ENCODE data around the gene PPM1E. TPM values are rescaled to one million over a fixed set of nuclear protein-coding genes. Genes with fewer than 3 reads are reported as not detected.
"Not testable (repeated sequence)": the region's sequence is repeated elsewhere in the genome, so short reads cannot be mapped to it uniquely, and the experiment has no call there.

PPM1E gene
- total RNA-seq, 2 experiments from 2014 or later = 0.03 TPM; not detected in 1

- no peak overlapping the region for H3K27ac Mint-ChIP-seq
- H3K36me3 Mint-ChIP-seq (ENCODE audit: low read depth) = peaks cover 4% of the 10 kb centered on the region
- H3K4me3 Mint-ChIP-seq = no peak overlapping the region
- peaks cover 44% of the 10 kb centered on the region for H3K27me3 Mint-ChIP-seq
- POLR2A ChIA-PET = interaction anchor here (1.2 kb wide), 1 partner anchor 122 kb away, joined by 3 read pairs; no protein-coding TSS in a partner anchor
- no peaks in the 10 kb centered on the region for H3K9me3 Mint-ChIP-seq
- peaks cover 11% of the 10 kb centered on the region for H3K4me1 Mint-ChIP-seq
- CTCF ChIA-PET = no interaction called here
- no peak for DNase-seq
Measured at GRCh38 chr17:58753026-58753425, 2.6 kb upstream of the PPM1E start.

- ChIA-PET POLR2A (interaction anchor here (1.0 to 3.5 kb wide), 2 partner anchors 124 to 156 kb away, joined by 3 to 26 read pairs; no protein-coding TSS in a partner anchor), CTCF (interaction anchor here (1.8 kb wide), 1 partner anchor 251 kb away, joined by 4 read pairs; no protein-coding TSS in a partner anchor)
- H3K4me1 Mint-ChIP-seq = peaks cover 11% of the 10 kb centered on the region
- H3K27ac Mint-ChIP-seq = no peak overlapping the region
- peaks cover 4% of the 10 kb centered on the region for H3K36me3 Mint-ChIP-seq (ENCODE audit: low read depth)
- peak overlapping the region; percentile 68 for H3K4me3 Mint-ChIP-seq
- no peaks in the 10 kb centered on the region for H3K9me3 Mint-ChIP-seq
- H3K27me3 Mint-ChIP-seq = peaks cover 58% of the 10 kb centered on the region
- DNase-seq = no peak
Measured at GRCh38 chr17:58755269-58755576, 431 bp upstream of the PPM1E start.

- ChIA-PET POLR2A (interaction anchor here (0.8 to 3.5 kb wide), 3 partner anchors 97 to 238 kb away, joined by 3 to 26 read pairs (median 3); no protein-coding TSS in a partner anchor), CTCF (interaction anchor here (0.5 to 1.8 kb wide), 3 partner anchors 169 to 249 kb away, joined by 3 to 4 read pairs (median 4); no protein-coding TSS in a partner anchor)
- no peak overlapping the region for H3K27ac Mint-ChIP-seq
- no peaks in the 10 kb centered on the region for H3K9me3 Mint-ChIP-seq
- DNase-seq = peak; percentile 20
- H3K27me3 Mint-ChIP-seq = peaks cover 67% of the 10 kb centered on the region
- H3K4me1 Mint-ChIP-seq = peaks cover 11% of the 10 kb centered on the region
- H3K4me3 Mint-ChIP-seq = peak overlapping the region; percentile 75
- peaks cover 4% of the 10 kb centered on the region for H3K36me3 Mint-ChIP-seq (ENCODE audit: low read depth)
Measured at GRCh38 chr17:58756246-58757161, 850 bp downstream of the PPM1E start.

GRCh38 chr17:58757162-58757613 lies 1.5 kb downstream of the PPM1E start:
- Mint-ChIP-seq H3K27me3 (peaks cover 68% of the 10 kb centered on the region), H3K9me3 (no peaks in the 10 kb centered on the region), H3K4me1 (peaks cover 11% of the 10 kb centered on the region), H3K27ac (no peak overlapping the region), H3K36me3 (ENCODE audit: low read depth) (peaks cover 4% of the 10 kb centered on the region), H3K4me3 (peak overlapping the region; percentile 75)
- DNase-seq = no peak
- POLR2A ChIA-PET = interaction anchor here (3.5 kb wide), 1 partner anchor 126 kb away, joined by 26 read pairs; no protein-coding TSS in a partner anchor
- CTCF ChIA-PET = no interaction called here

GRCh38 chr17:58758890-58759289 lies 3.2 kb downstream of the PPM1E start:
- peaks cover 63% of the 10 kb centered on the region for H3K27me3 Mint-ChIP-seq
- H3K4me3 Mint-ChIP-seq = no peak overlapping the region
- ChIA-PET CTCF (no interaction called here), POLR2A (no interaction called here)
- no peak overlapping the region for H3K27ac Mint-ChIP-seq
- H3K9me3 Mint-ChIP-seq = no peaks in the 10 kb centered on the region
- peaks cover 11% of the 10 kb centered on the region for H3K4me1 Mint-ChIP-seq
- no peak for DNase-seq
- H3K36me3 Mint-ChIP-seq (ENCODE audit: low read depth) = peaks cover 4% of the 10 kb centered on the region

GRCh38 chr17:58759522-58759921 lies 3.9 kb downstream of the PPM1E start:
- CTCF ChIA-PET = no interaction called here
- Mint-ChIP-seq H3K9me3 (no peaks in the 10 kb centered on the region), H3K4me1 (peaks cover 11% of the 10 kb centered on the region), H3K27me3 (peaks cover 62% of the 10 kb centered on the region), H3K27ac (no peak overlapping the region), H3K4me3 (no peak overlapping the region), H3K36me3 (ENCODE audit: low read depth) (peaks cover 4% of the 10 kb centered on the region)
- no peak for DNase-seq
- POLR2A ChIA-PET = no interaction called here

GRCh38 chr17:58760248-58760647 lies 4.6 kb downstream of the PPM1E start:
- peaks cover 4% of the 10 kb centered on the region for H3K36me3 Mint-ChIP-seq (ENCODE audit: low read depth)
- no peak overlapping the region for H3K4me3 Mint-ChIP-seq
- no peaks in the 10 kb centered on the region for H3K9me3 Mint-ChIP-seq
- CTCF ChIA-PET = no interaction called here
- DNase-seq = no peak
- H3K27me3 Mint-ChIP-seq = peaks cover 56% of the 10 kb centered on the region
- H3K4me1 Mint-ChIP-seq = peaks cover 7% of the 10 kb centered on the region
- POLR2A ChIA-PET = no interaction called here
- H3K27ac Mint-ChIP-seq = no peak overlapping the region

- ChIA-PET POLR2A (no interaction called here), CTCF (no interaction called here)
- Mint-ChIP-seq H3K4me1 (no peaks in the 10 kb centered on the region), H3K27ac (no peak overlapping the region), H3K9me3 (no peaks in the 10 kb centered on the region), H3K4me3 (no peak overlapping the region), H3K27me3 (peaks cover 40% of the 10 kb centered on the region), H3K36me3 (ENCODE audit: low read depth) (no peaks in the 10 kb centered on the region)
- no peak for DNase-seq
Measured at GRCh38 chr17:58763263-58763662, 7.6 kb downstream of the PPM1E start.

- ChIA-PET CTCF (no interaction called here), POLR2A (no interaction called here)
- Mint-ChIP-seq H3K9me3 (no peaks in the 10 kb centered on the region), H3K36me3 (ENCODE audit: low read depth) (no peaks in the 10 kb centered on the region), H3K4me3 (no peak overlapping the region), H3K27me3 (peaks cover 32% of the 10 kb centered on the region), H3K27ac (no peak overlapping the region), H3K4me1 (no peaks in the 10 kb centered on the region)
- DNase-seq = no peak
Measured at GRCh38 chr17:58764373-58764772, 8.7 kb downstream of the PPM1E start.

GRCh38 chr17:58778482-58778881 lies 22.8 kb downstream of the PPM1E start:
- peaks cover 16% of the 10 kb centered on the region for H3K27me3 Mint-ChIP-seq
- H3K27ac Mint-ChIP-seq; DNase-seq; H3K36me3 Mint-ChIP-seq (ENCODE audit: low read depth); H3K4me3 Mint-ChIP-seq; H3K9me3 Mint-ChIP-seq; CTCF ChIA-PET; H3K4me1 Mint-ChIP-seq: not testable (repeated sequence)
- POLR2A ChIA-PET = interaction anchor here (0.6 kb wide), 1 partner anchor 351 kb away, joined by 3 read pairs; no protein-coding TSS in a partner anchor

GRCh38 chr17:58779446-58779845 lies 23.8 kb downstream of the PPM1E start:
- Mint-ChIP-seq H3K36me3 (ENCODE audit: low read depth) (no peaks in the 10 kb centered on the region), H3K9me3 (no peaks in the 10 kb centered on the region), H3K27me3 (peaks cover 13% of the 10 kb centered on the region), H3K4me1 (no peaks in the 10 kb centered on the region), H3K27ac (no peak overlapping the region), H3K4me3 (no peak overlapping the region)
- ChIA-PET POLR2A (no interaction called here), CTCF (no interaction called here)
- no peak for DNase-seq

- POLR2A ChIA-PET = no interaction called here
- no peaks in the 10 kb centered on the region for H3K9me3 Mint-ChIP-seq
- no peaks in the 10 kb centered on the region for H3K36me3 Mint-ChIP-seq (ENCODE audit: low read depth)
- CTCF ChIA-PET = no interaction called here
- peaks cover 12% of the 10 kb centered on the region for H3K27me3 Mint-ChIP-seq
- H3K4me1 Mint-ChIP-seq = no peaks in the 10 kb centered on the region
- H3K4me3 Mint-ChIP-seq = no peak overlapping the region
- no peak for DNase-seq
- H3K27ac Mint-ChIP-seq = no peak overlapping the region
Measured at GRCh38 chr17:58783380-58783779, 27.7 kb downstream of the PPM1E start.

GRCh38 chr17:58785097-58785496 lies 29.4 kb downstream of the PPM1E start:
- Mint-ChIP-seq H3K27ac (no peak overlapping the region), H3K4me3 (no peak overlapping the region), H3K27me3 (peaks cover 8% of the 10 kb centered on the region), H3K4me1 (no peaks in the 10 kb centered on the region), H3K36me3 (ENCODE audit: low read depth) (no peaks in the 10 kb centered on the region), H3K9me3 (no peaks in the 10 kb centered on the region)
- no peak for DNase-seq
- CTCF ChIA-PET = interaction anchor here (1.1 kb wide), 1 partner anchor 208 kb away, joined by 3 read pairs; no protein-coding TSS in a partner anchor
- POLR2A ChIA-PET = no interaction called here
